Stimulated activated CD8-positive, alpha-beta memory T cell treated with anti-CD3 and anti-CD28 coated beads, Interleukin-7, amount 100 ng/mL, for 1 hour (primary cell): ENCODE results near the gene TRIP10.
"Not testable (repeated sequence)": the region's sequence is repeated elsewhere in the genome, so short reads cannot be mapped to it uniquely, and the experiment has no call there.

Experiments used
- DNase-seq, 2 donors: peaks; one replicate each; pipeline ENCODE4 v3.0.0-alpha.2; 2020; ENCODE audit warnings: low read depth in 2 of 2

Gene TRIP10, protein sequence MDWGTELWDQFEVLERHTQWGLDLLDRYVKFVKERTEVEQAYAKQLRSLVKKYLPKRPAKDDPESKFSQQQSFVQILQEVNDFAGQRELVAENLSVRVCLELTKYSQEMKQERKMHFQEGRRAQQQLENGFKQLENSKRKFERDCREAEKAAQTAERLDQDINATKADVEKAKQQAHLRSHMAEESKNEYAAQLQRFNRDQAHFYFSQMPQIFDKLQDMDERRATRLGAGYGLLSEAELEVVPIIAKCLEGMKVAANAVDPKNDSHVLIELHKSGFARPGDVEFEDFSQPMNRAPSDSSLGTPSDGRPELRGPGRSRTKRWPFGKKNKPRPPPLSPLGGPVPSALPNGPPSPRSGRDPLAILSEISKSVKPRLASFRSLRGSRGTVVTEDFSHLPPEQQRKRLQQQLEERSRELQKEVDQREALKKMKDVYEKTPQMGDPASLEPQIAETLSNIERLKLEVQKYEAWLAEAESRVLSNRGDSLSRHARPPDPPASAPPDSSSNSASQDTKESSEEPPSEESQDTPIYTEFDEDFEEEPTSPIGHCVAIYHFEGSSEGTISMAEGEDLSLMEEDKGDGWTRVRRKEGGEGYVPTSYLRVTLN

DNA sequence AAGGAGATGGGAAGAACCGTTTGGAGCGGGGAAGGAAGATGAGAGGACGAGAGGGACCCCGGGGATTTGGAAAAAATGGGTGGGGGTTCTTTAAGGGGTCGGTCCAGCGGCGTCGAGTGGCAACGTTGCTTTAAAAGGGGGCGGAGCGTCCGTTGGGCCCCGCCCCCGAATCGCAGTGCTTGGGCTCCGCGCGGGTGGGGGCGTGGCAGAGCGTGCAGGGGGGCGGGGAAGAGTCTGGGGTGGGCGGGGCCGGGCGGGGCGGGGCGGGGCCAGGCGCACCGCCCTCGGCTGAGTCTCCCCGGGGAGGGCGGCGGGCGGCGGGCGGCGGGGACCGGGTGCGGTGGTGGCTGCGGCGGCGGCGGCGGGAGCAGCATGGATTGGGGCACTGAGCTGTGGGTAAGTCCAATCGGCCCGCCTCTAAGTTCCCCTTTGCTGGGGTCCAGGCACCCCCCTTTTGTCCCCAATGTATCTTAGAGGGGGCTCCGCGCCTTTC, at the start of gene TRIP10:
Gene TRIP10 (plus strand): TSS at position 291 of the 493 bp plus-strand sequence. CDS start 82 bp downstream, at position 373.
- peak; percentile 63 to 69 for DNase-seq

DNA sequence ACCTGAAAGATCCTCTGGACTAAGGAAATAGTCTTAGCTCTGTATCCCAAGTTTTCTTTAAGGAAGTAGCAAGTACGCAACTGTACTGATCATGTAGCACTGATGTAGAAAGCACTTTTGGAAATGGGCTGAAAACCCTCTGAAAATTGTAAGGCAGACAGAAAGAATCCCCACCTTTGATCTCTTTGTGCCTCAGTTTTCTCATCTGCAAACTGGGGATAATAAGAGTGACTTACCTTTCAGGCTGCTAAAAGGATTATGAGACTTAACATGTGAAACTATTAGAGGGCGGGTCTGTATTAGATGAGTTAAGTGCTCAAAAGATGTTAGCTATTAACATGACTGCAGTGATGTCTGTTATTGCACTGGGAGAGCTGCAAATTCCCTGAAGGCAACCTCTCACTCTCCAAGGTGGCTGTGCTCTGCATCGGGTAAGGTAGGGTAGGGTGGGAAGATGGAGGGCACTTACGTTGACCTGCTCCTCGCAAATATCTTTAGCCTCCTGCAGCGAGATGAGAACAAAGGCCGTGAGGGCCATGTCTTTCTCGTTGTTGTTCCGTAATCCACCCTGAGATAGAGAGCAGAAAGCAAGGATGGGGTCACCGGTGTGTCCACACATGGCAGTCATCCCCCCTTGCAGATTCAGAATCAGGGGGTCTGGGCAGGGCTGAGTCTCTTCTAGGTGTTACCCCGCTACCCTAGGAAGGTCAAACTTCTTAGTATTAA, 49.2 kb upstream of the TRIP10 start:
- no peak for DNase-seq

DNA sequence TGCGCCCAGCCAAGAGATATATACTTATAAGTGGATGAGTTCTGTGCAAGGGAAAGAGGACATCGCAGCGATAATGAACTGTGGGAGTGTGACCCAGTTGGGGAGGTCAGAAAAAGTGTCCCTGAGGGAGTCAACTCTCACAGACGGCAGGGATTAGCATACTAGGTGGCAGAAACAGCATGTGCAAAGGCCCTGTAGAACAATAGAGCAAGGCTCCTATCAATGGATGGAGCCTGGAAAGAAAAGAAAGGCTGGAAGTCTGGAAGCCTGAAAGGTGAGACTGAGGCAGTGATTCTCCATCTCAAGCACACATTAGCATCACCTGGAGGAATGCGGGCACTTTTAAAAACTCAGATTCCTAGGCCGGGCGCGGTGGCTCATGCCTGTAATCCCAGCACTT, 48.1 kb upstream of the TRIP10 start:
- no peak for DNase-seq

DNA sequence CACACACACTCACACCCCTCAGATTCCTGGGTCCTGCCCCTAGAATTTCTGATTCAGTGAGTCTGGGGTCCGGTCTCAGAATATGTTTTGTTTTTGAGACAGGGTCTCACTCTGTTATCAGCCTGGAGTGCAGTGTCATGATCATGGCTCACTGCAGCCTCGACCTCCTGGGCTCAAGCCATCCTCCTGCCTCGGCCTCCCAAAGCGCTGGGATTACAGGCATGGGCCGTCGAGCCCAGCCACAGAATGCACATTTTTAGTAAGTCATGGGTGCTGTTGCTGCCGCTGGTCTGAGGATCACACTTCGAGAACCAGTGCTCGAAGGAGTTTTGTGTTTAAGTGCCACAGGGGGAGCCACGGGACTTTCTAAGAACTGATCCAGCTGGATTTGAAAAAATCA, 47.5 kb upstream of the TRIP10 start:
- no peak for DNase-seq

DNA sequence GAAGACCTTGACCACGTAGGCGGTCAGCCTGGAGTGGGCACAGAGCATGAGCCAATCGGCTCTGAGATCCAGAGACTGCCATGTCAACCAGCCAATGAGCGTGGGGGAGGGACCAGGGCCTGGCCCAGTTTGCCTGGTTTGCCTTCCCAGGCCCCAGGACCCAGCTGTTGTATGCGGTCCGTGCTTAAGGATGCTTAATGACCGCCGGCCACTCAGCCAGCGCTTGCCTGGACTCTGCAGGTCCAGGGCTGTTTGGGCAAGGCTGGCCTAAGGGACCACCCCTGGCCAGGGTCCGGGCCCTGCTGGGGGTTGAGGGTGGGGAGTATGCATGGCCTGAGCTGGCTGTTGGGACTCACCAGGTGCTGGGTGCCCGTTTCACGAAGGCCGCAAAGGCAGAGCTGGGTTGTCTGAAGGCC, 46.4 kb upstream of the TRIP10 start:
- DNase-seq: no peak

DNA sequence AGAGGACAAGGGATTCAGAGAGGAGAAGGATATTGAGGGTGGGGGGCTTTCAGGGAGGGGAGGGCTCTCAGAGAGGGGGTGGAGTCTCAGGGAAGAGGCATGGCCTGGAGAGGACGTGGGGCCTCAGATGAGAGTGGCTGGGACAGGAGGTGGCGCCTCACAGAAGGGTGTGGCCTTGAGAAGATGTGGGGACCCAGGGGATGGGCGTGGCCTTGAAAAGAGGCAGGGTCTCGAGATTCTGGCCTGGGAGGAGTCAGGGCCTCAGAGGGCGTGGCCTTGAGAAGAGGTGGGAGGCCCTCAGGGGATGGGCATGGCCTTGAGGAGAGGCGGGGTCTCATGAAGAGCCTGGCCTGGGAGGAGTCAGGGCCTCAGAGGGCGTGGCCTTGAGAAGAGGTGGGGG, 45.8 kb upstream of the TRIP10 start:
- no peak for DNase-seq

DNA sequence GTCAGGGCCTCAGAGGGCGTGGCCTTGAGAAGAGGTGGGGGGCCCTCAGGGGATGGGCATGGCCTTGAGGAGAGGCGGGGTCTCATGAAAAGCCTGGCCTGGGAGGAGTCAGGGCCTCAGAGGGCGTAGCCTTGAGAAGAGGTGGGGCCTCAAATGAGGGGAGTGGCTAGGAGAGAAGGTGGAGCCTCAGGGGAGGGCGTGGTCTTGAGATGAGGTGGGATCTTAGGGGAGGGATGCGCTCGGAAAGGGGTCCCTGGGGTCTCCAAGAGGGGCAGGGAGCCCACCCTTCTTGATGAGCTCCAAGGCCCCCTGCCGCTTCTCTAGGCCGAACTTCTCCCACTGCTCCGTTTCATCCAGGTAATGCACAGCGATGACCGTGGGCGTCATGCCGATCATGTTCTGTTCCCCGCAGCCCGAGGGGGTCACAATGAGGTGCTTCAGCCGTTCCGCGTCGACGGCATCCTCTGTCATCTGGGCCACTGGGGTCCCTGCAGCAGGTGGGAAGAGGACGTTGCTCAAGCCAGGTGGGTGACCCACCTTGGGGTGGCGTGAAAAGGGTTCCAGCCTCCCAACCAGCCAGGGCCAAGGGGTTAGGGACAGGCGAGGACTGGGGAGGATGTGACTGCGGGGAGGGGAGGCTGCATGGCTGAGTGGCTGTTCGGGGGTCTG, 45.2 kb upstream of the TRIP10 start:
- DNase-seq: no peak

DNA sequence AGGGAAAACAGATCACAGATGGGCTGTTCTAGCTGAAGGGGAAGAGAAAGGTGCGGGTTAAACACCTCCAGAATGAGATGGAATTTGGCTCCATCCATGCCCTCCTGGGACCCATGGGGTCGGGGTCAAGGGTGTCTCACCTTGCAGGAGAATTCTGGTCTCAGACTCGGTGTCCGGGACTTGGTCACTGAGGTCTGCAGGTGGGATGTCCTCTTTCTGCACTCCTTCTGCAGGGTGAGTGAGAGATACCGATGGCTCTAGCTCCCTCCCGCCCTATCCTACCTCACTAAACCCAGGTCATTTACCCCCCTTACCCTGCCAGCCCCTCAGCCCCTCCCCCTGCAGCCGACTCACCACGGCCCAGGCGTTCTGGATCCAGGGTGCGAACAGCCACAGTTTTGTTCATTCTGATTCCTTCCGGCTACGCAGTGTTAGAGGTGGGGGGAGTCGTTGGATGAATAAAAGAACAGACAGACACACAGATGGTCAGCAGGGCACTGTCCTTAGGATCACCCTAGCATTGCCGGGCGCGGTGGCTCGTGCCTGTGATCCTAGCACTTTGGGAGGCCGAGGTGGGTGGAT, 43.1 kb upstream of the TRIP10 start:
- no peak for DNase-seq

DNA sequence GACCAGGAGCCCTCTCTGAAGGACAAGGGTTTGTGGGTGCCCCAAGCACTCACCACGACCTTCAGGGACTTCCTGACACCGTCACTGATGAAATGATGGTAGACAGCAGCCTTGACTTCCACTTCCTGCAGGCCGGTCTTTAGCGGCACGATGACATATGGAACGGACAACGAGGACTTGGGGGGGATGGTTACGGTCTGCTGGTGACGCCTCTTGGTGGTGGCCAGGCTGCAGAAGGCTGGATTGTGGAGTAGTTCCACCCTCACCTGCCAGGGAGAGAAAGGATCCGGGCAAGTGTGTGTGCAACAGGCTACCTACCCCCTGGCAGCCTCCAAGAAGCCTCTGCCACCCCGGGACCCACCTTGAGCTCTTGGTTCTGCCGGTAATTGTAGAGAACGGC, 42.2 kb upstream of the TRIP10 start:
- no peak for DNase-seq

DNA sequence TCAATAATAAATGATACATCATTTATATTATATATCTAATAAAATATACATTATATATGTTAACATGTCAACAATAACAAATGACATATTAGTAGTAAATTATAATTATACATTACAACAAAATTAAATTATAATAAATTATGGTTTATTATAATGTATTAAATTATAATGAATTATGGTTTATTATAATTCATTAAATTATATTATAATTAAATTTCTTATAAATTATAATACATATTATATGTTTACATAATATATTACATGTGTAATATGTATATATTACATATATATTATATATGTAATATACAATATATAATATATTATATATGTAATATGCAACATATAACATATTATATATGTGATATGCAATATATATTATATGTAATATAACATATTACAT, 39.5 kb upstream of the TRIP10 start:
- no peak for DNase-seq

DNA sequence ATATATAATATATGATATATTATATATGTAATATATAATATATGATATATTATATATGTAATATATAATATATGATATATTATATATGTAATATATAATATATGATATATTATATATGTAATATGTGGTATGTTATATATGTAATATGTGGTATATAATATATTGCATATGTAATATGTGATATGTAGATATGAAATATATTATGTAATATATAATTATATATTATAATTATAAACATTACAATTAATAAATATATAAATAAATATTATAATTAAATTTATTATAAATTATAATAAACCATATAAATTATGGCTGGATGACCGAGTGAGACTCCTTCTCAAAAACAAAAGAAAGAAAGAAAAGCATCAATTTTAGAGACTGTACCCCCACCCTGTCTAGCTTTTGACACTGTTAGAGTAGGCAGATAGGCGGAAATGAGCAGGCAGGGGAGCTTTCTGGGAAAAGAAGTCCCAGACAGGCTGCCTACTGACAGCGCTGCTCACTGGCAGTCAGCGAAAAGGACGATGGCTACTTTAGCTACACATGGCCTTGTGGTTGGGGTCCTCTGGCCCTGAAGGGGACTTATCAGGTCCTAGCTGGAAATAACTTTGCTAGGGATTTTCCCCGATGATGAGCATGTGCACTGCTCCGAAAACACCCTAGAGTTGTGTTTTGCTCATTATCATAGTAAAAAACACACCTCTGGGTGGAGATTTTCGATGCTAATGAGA, 38.7 kb upstream of the TRIP10 start:
- no peak for DNase-seq

DNA sequence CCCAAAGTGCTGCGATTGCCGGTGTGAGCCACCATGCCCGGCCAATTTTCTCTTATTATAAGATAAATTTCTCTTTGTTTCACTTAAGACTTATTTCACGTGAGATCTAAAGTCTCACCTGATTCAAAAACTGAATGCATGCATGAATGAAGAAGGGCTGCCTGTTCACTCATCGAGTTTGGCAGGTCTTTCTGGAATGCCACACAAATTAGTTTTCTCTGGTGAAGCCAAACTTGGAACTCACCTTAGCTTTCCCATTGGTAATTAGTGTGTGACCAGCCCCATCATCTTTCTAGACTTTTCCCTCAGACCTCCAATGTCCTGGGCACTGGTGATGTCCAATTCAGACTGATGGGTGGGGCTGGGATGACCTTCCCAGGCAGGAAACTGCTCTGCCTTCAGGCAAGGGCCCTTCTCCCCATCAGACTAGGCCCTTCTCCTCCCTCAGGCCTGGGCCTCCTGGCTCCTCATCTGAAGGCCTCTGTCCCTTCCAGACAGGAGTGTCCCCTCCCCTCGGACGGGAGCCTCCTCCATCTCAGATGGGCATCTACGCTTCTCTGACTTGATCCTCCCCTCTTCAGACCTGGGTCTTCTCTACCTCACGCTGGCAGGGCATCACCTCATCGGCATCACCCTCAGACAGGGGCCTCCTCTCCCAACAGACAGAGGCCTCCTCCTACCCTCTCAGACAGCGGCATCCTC, 33.4 kb upstream of the TRIP10 start:
- no peak for DNase-seq

DNA sequence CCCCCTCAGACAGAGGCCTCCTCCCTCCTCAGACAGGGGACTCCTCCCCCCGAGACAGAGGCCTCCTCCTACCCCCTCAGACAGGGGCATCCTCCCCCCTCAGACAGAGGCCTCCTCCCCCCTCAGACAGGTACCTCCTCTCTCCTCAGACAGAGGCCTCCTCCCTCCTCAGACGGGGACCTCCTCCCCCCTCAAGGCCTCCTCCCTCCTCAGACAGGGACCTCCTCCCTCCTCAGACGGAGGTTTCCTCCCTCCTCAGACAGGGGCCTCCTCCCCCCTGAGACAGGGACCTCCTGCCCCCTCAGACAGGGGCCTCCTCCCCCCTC, 32.9 kb upstream of the TRIP10 start:
- DNase-seq: no peak

DNA sequence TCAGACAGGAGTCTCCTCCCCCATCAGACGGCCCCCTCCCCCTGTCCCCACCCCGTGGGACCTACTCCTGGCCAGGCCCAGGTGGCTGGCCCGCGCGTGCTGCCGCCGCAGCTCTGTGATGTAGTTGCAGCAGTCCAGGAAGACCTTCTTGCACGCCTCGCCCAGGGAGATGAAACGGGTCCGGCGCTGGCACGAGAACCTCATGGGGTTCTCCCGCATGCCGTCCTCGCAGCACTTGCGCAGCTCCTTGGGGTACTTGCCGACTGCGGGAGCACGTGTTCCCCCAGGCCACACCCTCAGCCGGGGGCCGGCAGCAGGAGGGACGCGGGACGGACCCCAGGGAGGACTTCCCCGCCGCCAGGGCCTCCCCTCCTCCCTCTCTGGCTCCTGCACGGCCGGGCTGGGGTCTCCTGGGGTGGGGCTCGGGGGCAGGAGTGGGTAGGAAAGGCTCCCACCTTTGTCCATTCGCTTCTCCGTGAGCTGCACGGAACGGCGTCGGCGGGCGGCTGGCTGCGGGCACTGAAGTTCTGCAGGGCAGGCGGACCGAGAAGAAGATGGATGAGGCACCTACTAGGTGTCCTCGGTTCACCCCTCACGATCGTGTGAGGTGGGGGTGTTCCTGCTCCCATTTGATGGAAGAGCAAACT, 32.3 kb upstream of the TRIP10 start:
- no peak for DNase-seq

DNA sequence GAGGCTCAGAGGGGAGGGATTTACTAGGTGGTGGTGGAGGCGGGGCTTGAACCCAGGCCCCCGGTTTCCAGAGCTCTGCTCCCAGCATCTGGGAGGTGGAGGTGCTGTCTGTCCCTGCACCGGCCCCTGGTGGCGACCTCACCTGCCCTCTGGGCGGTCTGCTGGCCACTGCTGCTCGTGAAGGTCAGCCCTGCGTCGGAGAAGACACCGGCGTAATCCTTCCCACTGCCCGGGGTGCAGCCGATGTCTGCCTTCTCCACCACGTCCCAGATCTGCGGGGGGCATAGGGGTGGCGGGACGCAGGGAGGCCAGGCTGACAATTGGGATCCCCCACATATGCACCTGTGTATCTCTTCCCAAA, 31.8 kb upstream of the TRIP10 start:
- DNase-seq: no peak

DNA sequence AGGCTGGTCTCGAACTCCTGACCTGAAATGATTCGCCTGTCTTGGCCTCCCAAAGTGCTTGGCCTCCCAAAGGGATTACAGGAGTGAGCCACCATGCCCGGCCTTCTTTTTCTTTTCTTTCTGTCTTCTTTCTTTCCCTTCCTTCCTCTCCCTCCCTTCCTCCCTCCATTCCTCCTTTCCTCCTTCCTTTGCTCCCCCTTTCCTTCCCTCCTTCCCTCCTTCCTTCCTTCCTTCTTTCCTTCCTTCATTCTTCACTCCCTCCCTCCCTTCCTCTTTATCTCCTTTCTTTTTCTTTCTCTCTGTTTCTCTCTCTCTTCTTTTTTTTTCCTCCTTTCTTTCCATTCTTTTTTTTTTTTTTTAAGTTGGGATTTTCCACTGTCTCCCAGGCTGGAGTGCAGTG, 31.1 kb upstream of the TRIP10 start:
- no peak for DNase-seq

DNA sequence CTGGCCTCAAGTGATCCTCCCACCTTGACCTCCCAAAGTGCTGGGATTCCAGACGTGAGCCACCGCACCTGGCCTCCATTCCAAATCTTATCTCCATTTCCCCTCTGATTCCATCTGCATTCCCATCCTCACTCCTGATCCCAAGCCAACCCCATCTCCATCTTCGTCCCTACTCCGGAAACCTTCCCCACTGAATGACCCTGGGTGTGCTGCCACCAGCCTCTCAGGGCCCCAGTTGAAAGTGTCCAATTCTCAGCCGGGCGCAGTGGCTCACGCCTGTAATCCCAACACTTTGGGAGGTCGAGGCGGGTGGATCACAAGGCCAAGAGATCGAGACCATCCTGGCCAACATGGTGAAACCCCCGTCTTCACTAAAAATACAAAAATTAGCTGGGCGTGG, 30.6 kb upstream of the TRIP10 start:
- not testable (repeated sequence) for DNase-seq

DNA sequence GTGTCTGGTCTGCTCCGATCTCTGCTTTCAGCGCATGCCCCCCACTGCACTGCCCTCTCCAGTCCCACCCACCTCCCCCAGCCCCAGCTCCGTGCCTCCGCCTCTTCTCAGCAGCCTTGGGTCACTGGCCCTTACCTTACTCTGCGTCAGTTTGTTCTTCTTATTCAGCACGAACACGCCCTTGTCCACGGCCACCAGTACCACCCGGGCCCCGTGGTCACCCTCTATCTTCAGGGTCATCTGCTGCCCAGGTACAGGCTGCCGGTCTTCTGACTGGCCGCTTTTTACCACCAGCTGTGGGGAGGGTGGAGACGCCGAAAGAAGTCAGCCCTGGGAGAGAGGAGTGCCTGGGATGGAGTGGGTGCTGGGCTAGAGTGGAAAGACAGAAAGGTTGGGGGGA, 29.9 kb upstream of the TRIP10 start:
- no peak for DNase-seq

DNA sequence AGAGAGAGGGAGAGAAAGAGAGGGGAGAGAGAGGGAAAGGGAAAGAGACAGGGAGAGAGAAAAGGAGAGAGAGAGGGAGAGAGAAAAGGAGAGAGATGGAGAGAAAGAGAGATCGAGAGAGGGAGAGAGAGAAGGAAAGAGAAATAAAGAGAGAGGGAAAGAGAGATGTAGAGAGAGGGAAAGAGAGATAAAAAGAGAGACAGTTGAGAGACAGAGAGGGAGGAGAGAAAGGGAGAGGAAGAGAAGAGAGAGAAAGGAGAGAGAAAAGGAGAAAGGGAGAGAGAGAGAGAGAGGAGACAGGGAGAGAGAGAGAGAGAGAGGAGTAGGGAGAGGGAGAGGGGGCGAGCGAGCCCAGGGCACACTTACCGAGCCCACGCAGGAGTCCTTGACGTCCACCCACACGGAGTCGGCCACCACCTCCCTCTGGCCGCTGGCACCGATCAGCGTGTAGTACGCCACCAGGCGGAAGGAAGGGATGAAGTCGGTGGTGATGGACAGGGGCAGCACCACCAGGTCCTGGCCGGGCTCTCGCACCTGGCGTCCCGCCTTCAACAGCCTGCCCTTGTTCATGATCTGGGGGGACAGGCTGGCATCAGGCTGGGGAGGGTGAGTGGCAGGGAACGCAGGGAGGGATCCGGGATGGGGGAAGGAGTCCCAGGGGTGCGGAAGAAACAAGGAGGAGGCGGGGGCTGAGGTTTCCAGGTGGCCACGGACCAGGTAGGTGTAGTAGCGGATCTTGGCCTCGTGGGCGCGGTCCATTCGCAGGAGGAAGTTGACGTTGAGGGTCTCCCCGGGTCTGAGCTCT, 29.0 kb upstream of the TRIP10 start:
- DNase-seq: no peak

DNA sequence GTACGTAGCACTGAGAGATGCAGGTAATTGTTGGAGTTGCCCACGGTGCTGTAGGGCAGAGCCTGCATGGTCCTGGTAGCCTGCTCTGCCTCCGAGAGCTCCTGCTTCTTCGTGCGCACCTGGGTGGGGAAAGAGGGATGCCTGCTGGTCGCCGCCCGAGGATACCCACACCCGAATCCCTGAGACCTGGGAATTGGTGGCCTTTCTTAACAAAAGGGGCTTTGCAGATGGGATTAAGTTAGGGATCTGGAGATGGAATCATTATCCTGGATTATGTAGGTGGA, 28.5 kb upstream of the TRIP10 start:
- DNase-seq: no peak
